ENCODE results near the gene PAX5. TPM values are rescaled to one million over a fixed set of nuclear protein-coding genes. Genes with fewer than 3 reads are reported as not detected.

Gene PAX5
- polyA plus RNA-seq, 1 of the 3 experiments (the other 2 are of a cell fraction), result 0.05 TPM

GRCh38 chr9:36974731-36975130, 59.3 kb downstream of the PAX5 start:
- no peak for DNase-seq
- H3K27ac ChIP-seq (ENCODE audit: low read depth in 2 of 2, low read length in 1 of 2), result no peak overlapping the region
- TF ChIP-seq RXRA (IDR thresholded peaks at IDR 0.05; ENCODE audit: borderline replicate concordance, low read depth), result no peak
- 0 out of 2 replicates have a peak, but pooled peaks have one; percentile 9 for TF ChIP-seq RAD21 (IDR thresholded peaks at IDR 0.05; ENCODE audit: low read length)
- TF ChIP-seq SMC3 (IDR thresholded peaks at IDR 0.05; ENCODE audit: low read depth, low read length), result 0 out of 2 replicates have a peak, but pooled peaks have one; percentile 15
- no peak overlapping the region for H3K4me3 ChIP-seq (ENCODE audit: low read depth in 2 of 2, low read length in 1 of 2)
- 38% methylated on average over 5 of the region's 7 CpGs for WGBS (ENCODE audit: low lambda C conversion rate)
- CTCF ChIA-PET, result interaction anchor here (0.7 to 2.7 kb wide), 6 partner anchors 9 to 106 kb away, joined by 3 to 9 read pairs (median 4); no protein-coding TSS in a partner anchor
- no peaks in the 10 kb centered on the region for H3K9me3 ChIP-seq
- no peak overlapping the region for H3K4me2 ChIP-seq
- H4K20me1 ChIP-seq (ENCODE audit: insufficient read depth), result no peaks in the 10 kb centered on the region
- H3K79me2 ChIP-seq (ENCODE audit: insufficient read depth), result no peaks in the 10 kb centered on the region
- H3K9ac ChIP-seq, result no peak overlapping the region
- H3K36me3 ChIP-seq (replicated peaks in 1 of 2; ENCODE audit: control insufficient read depth in 1 of 2, insufficient read depth in 2 of 2, low read length in 1 of 2), result no peaks in the 10 kb centered on the region
- H2AFZ ChIP-seq (ENCODE audit: low read depth), result no peak overlapping the region
- H3F3A ChIP-seq (replicated peaks; ENCODE audit: insufficient read depth), result no peaks in the 10 kb centered on the region
- peaks cover 0 to 4% of the 10 kb centered on the region in 2 experiments; a peak in 1 of 4 replicates for H3K4me1 ChIP-seq (ENCODE audit: control insufficient read depth in 1 of 2, insufficient read depth in 2 of 2, low read depth in 1 of 2, low read length in 1 of 2)
- no peaks in the 10 kb centered on the region; the same call in 1 of the 2 replicates for H3K27me3 ChIP-seq (ENCODE audit: insufficient read depth)
- POLR2A ChIA-PET, result no interaction called here
- no peaks in the 10 kb centered on the region for H3K9me2 ChIP-seq

GRCh38 chr9:36971935-36972488, 62.1 kb downstream of the PAX5 start:
- ChIA-PET POLR2A (no interaction called here), CTCF (interaction anchor here (0.6 to 2.9 kb wide), 3 partner anchors 16 to 99 kb away, joined by 3 to 15 read pairs (median 4); no protein-coding TSS in a partner anchor)
- TF ChIP-seq JUND (IDR thresholded peaks at IDR 0.05) (no peak), YY1 (IDR thresholded peaks at IDR 0.05; ENCODE audit: low read depth) (no peak)
- Histone ChIP-seq H3K4me1 (ENCODE audit: control insufficient read depth in 1 of 2, insufficient read depth in 2 of 2, low read depth in 1 of 2, low read length in 1 of 2) (peaks cover 0 to 2% of the 10 kb centered on the region in 2 experiments; a peak in 1 of 4 replicates), H3K9me3 (no peaks in the 10 kb centered on the region), H2AFZ (ENCODE audit: low read depth) (no peak overlapping the region), H3K27ac (ENCODE audit: low read depth in 2 of 2, low read length in 1 of 2) (no peak overlapping the region), H3K79me2 (ENCODE audit: insufficient read depth) (no peaks in the 10 kb centered on the region), H3K4me2 (no peak overlapping the region), H3K9me2 (no peaks in the 10 kb centered on the region), H4K20me1 (ENCODE audit: insufficient read depth) (no peaks in the 10 kb centered on the region), H3K36me3 (replicated peaks in 1 of 2; ENCODE audit: control insufficient read depth in 1 of 2, insufficient read depth in 2 of 2, low read length in 1 of 2) (no peaks in the 10 kb centered on the region), H3F3A (replicated peaks; ENCODE audit: insufficient read depth) (no peaks in the 10 kb centered on the region), H3K27me3 (ENCODE audit: insufficient read depth) (no peaks in the 10 kb centered on the region; the same call in 1 of the 2 replicates), H3K9ac (no peak overlapping the region), H3K4me3 (ENCODE audit: low read depth in 2 of 2, low read length in 1 of 2) (no peak overlapping the region)
- WGBS (ENCODE audit: low lambda C conversion rate), result 55% methylated on average over 3 of the region's 4 CpGs
- DNase-seq, result no peak

- H3K4me3 ChIP-seq (ENCODE audit: low read depth in 2 of 2, low read length in 1 of 2), result no peak overlapping the region
- no peak for DNase-seq
- no peak overlapping the region for H3K4me2 ChIP-seq
- no peak for TF ChIP-seq PBX3 (IDR thresholded peaks at IDR 0.05)
- no peak for TF ChIP-seq FOXM1 (IDR thresholded peaks at IDR 0.05; ENCODE audit: low read depth)
- no peak for TF ChIP-seq MAX (IDR thresholded peaks at IDR 0.05; ENCODE audit: low read depth)
- TF ChIP-seq USF1 (IDR thresholded peaks at IDR 0.05; ENCODE audit: borderline replicate concordance, low read depth), result no peak
- no peak for TF ChIP-seq ZBTB33 (IDR thresholded peaks at IDR 0.05; ENCODE audit: borderline replicate concordance, low read depth)
- TF ChIP-seq JUND (IDR thresholded peaks at IDR 0.05), result no peak
- TF ChIP-seq EP300 (IDR thresholded peaks at IDR 0.05; ENCODE audit: borderline replicate concordance in 1 of 2, low read depth in 1 of 2, low read length in 1 of 2), result no peak
- no peak for TF ChIP-seq EZH2phosphoT487 (IDR thresholded peaks at IDR 0.05; ENCODE audit: borderline replicate concordance, low read depth)
- no peak for TF ChIP-seq RCOR1 (IDR thresholded peaks at IDR 0.05; ENCODE audit: low read length)
- WGBS (ENCODE audit: low lambda C conversion rate), result 63% methylated on average over 7 of the region's 9 CpGs
- no peaks in the 10 kb centered on the region for H4K20me1 ChIP-seq (ENCODE audit: insufficient read depth)
- no peak overlapping the region for H3K27ac ChIP-seq (ENCODE audit: low read depth in 2 of 2, low read length in 1 of 2)
- ChIA-PET POLR2A (interaction anchor here (0.6 kb wide), 1 partner anchor 77 kb away, joined by 4 read pairs; no protein-coding TSS in a partner anchor), CTCF (interaction anchor here (0.6 to 2.9 kb wide), 3 partner anchors 14 to 109 kb away, joined by 3 to 15 read pairs (median 4); no protein-coding TSS in a partner anchor)
- H3K4me1 ChIP-seq (ENCODE audit: control insufficient read depth in 1 of 2, insufficient read depth in 2 of 2, low read depth in 1 of 2, low read length in 1 of 2), result peaks cover 0 to 2% of the 10 kb centered on the region in 2 experiments; a peak in 1 of 4 replicates
- H3K9me2 ChIP-seq, result no peaks in the 10 kb centered on the region
- no peaks in the 10 kb centered on the region for H3K79me2 ChIP-seq (ENCODE audit: insufficient read depth)
- no peak overlapping the region for H3K9ac ChIP-seq
- no peaks in the 10 kb centered on the region; the same call in 1 of the 2 replicates for H3K27me3 ChIP-seq (ENCODE audit: insufficient read depth)
- no peaks in the 10 kb centered on the region for H3K9me3 ChIP-seq
- no peak overlapping the region for H2AFZ ChIP-seq (ENCODE audit: low read depth)
- H3K36me3 ChIP-seq (replicated peaks in 1 of 2; ENCODE audit: control insufficient read depth in 1 of 2, insufficient read depth in 2 of 2, low read length in 1 of 2), result no peaks in the 10 kb centered on the region
- H3F3A ChIP-seq (replicated peaks; ENCODE audit: insufficient read depth), result no peaks in the 10 kb centered on the region
These were observed 63.8 kb downstream of the PAX5 start for GRCh38 chr9:36970007-36970888.
